HEK293T (cell line): ENCODE data around the gene ANO2.

Experiments
- BHLHE40 ChIP-seq: fragments of 450-650 bp; IDR thresholded peaks from 2 replicates; pipeline ENCODE4 v1.6.1; 2016; ENCODE audit warnings: mild to moderate bottlenecking, moderate library complexity, borderline replicate concordance
- ELF4 ChIP-seq: fragments of 450-650 bp; IDR thresholded peaks from 2 replicates; pipeline ENCODE4 v1.6.1; 2017; ENCODE audit warnings: antibody characterized with exemption
- FOXA1 ChIP-seq: fragments of 450-650 bp; IDR thresholded peaks from 2 replicates; pipeline ENCODE4 v1.6.1; 2016; ENCODE audit warnings: mild to moderate bottlenecking
- FOXM1 ChIP-seq: fragments of 450-650 bp; IDR thresholded peaks from 2 replicates; pipeline ENCODE4 v1.6.1; 2017; ENCODE audit warnings: mild to moderate bottlenecking, borderline replicate concordance
- NFRKB ChIP-seq: fragments of 450-650 bp; IDR thresholded peaks from 2 replicates; pipeline ENCODE4 v1.6.1; 2016; ENCODE audit warnings: mild to moderate bottlenecking, moderate library complexity
- SP1 ChIP-seq: fragments of 450-650 bp; IDR thresholded peaks from 2 replicates; pipeline ENCODE4 v1.6.1; 2017
- SUZ12 ChIP-seq: fragments of 450-650 bp; IDR thresholded peaks from 2 replicates; pipeline ENCODE4 v1.6.1; 2016; ENCODE audit warnings: mild to moderate bottlenecking
- TARDBP ChIP-seq: fragments of 450-650 bp; IDR thresholded peaks from 2 replicates; pipeline ENCODE4 v1.6.1; 2016
- ZNF384 ChIP-seq: fragments of 450-650 bp; IDR thresholded peaks from 2 replicates; pipeline ENCODE4 v1.6.1; 2016
- TF ChIP-seq, protein P1 (sequence below): fragments of 450-650 bp; IDR thresholded peaks from 2 replicates; pipeline ENCODE4 v1.6.1; 2016

DNA sequence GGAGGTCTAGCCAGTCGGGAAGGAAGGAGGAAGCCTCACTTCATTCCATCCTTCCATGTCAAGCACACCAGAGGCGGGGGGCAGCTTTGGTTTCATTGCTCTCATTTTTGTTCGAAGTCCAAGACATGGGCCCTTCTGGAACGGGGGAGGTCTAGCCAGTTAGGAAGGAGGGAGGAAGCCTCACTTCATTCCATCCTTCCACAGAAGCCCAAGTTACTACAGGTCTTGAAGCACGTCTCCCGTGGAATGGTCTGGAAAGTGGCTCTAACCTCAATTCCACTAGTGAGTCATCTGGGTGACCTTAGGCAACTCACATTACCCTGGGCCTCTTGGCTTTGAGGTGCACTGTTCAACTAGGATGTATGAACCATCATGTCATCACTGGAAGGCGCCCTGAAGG lies 356.9 kb downstream of the ANO2 start:
- TF ChIP-seq ELF4 (no peak), SP1 (no peak), FOXA1 (no peak), ZNF384 (no peak), NFRKB (no peak), SUZ12 (no peak), BHLHE40 (no peak), TARDBP (no peak), FOXM1 (no peak)
- TF ChIP-seq, protein P1, sequence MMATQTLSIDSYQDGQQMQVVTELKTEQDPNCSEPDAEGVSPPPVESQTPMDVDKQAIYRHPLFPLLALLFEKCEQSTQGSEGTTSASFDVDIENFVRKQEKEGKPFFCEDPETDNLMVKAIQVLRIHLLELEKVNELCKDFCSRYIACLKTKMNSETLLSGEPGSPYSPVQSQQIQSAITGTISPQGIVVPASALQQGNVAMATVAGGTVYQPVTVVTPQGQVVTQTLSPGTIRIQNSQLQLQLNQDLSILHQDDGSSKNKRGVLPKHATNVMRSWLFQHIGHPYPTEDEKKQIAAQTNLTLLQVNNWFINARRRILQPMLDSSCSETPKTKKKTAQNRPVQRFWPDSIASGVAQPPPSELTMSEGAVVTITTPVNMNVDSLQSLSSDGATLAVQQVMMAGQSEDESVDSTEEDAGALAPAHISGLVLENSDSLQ = no peak
